ENCODE measurements around the gene REXO4. TPM values are rescaled to one million over a fixed set of nuclear protein-coding genes. Genes with fewer than 3 reads are reported as not detected.

Gene REXO4
- total and polyA plus RNA-seq, 2 of the 8 experiments (the other 6 are each of a cell fraction or from before 2014, with no cell fraction given) = 19.1 to 38.3 TPM

DNA sequence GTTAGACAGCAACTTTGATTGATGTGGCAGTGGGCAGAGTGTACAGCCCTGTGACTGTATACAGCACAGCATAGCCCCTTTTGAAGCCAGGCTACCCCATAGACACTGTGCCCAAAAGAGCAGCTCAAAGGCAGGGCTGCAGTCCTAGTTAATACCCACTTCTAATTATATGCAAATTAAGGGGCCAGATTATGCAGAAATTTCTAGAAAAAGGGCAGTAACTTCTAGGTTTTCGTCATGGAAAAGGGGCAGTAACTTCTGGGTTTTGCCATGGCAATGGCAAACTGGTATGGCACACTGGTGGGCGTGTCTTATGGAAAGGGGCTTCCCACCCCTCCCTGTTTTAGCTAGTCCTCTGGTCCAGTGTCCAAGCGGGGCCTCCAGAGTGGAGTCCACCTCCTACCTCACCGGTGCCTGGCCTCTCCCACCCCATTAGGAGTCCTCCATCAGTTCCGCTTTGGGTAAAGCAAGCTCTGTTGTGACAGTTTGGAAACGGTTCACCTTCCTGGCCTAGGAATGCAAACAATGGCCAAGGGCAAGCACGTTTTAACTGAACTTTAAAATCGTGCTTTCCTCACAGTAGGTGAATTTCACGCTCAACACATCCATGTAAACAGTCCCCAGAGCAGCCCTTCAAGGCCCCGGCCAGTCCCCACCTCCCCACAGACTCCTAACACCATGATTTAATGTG, 10.0 kb upstream of the REXO4 start:
- Histone ChIP-seq H2BK20ac (ENCODE audit: low read length) (peak overlapping the region; percentile 43; the same call in 1 of the 2 replicates), H3K4me1 (replicated peaks in 1 of 4; ENCODE audit: control insufficient read depth in 3 of 4, insufficient read depth in 4 of 4, low read length in 3 of 4) (peaks cover 0 to 4% (median under 1%) of the 10 kb centered on the region in 4 experiments; a peak in 3 of 7 replicates), H3K36me3 (ENCODE audit: control insufficient read depth in 2 of 4, insufficient read depth in 4 of 4, low read length in 3 of 4) (no peaks in the 10 kb centered on the region), H3K79me2 (ENCODE audit: control insufficient read depth in 1 of 2, insufficient read depth in 2 of 2, low read length in 2 of 2) (no peaks in the 10 kb centered on the region), H4K20me1 (replicated peaks in 1 of 2; ENCODE audit: control insufficient read depth in 1 of 2, insufficient read depth in 2 of 2, low read length in 2 of 2) (no peaks in the 10 kb centered on the region), H3K4me3 (ENCODE audit: extremely low read depth in 1 of 4, insufficient read depth in 2 of 4, low read depth in 3 of 4, low read length in 4 of 4) (peak overlapping the region; percentile 31 to 65 (median 42)), H3K14ac (ENCODE audit: insufficient read length) (no peak overlapping the region), H3K79me1 (ENCODE audit: low read depth, low read length) (no peaks in the 10 kb centered on the region), H2BK120ac (replicated peaks; ENCODE audit: low read depth, low read length) (no peak overlapping the region), H4K91ac (replicated peaks; ENCODE audit: insufficient read length, low read length) (peak overlapping the region; percentile 78), H3K4me2 (ENCODE audit: insufficient read depth in 1 of 2, low read depth in 2 of 2, low read length in 2 of 2) (peak overlapping the region; percentile 63 to 90), H3K4ac (replicated peaks; ENCODE audit: insufficient read length, low read depth, low read length) (peak overlapping the region; percentile 17), H2BK5ac (ENCODE audit: low read depth, low read length) (no peak overlapping the region), H3K27ac (ENCODE audit: low read depth, low read length) (no peak overlapping the region), H3K9me3 (ENCODE audit: insufficient read depth in 2 of 2, low read depth in 1 of 2, low read length in 1 of 2) (no peaks in the 10 kb centered on the region), H3K23ac (ENCODE audit: insufficient read length) (no peak overlapping the region), H3K56ac (replicated peaks; ENCODE audit: insufficient read length, low read depth, low read length) (no peak overlapping the region), H4K8ac (ENCODE audit: extremely low read depth, insufficient read depth, low read length) (no peak overlapping the region), H2AFZ (ENCODE audit: low read length) (no peak overlapping the region), H2BK12ac (ENCODE audit: low read depth, low read length) (no peak overlapping the region), H3K9ac (replicated peaks in 1 of 4; ENCODE audit: extremely low read depth in 1 of 4, low read depth in 3 of 4, low read length in 3 of 4) (peak overlapping the region in 1 of 4 experiments; percentile 16; a peak in 1 of 7 replicates), H3K23me2 (ENCODE audit: low read depth, low read length) (peaks cover 7% of the 10 kb centered on the region; the same call in 1 of the 2 replicates), H2BK15ac (ENCODE audit: low read length) (no peak overlapping the region), H2AK5ac (ENCODE audit: low read depth, low read length) (no peak overlapping the region), H3K18ac (ENCODE audit: extremely low read depth, low read length) (peak overlapping the region; percentile 32), H3K27me3 (replicated peaks in 1 of 4; ENCODE audit: control insufficient read depth in 3 of 4, extremely low read depth in 1 of 4, insufficient read depth in 3 of 4, low read length in 3 of 4) (peaks cover 0 to 11% (median 4%) of the 10 kb centered on the region in 4 experiments; a peak in 5 of 7 replicates), H4K5ac (ENCODE audit: insufficient read length, low read depth, low read length) (no peak overlapping the region)
- no peak for TF ChIP-seq KDM4A (IDR thresholded peaks at IDR 0.05; ENCODE audit: low read depth, low read length, severe bottlenecking)
- TF ChIP-seq KDM5A (IDR thresholded peaks at IDR 0.05; ENCODE audit: low read length) = no peak
- no peak for TF ChIP-seq BRCA1 (IDR thresholded peaks at IDR 0.05; ENCODE audit: low read depth, low read length)
- TF ChIP-seq NANOG (IDR thresholded peaks at IDR 0.05; ENCODE audit: insufficient read depth, low read depth, low read length, poor library complexity, severe bottlenecking) = no peak
- no peak for TF ChIP-seq POLR2AphosphoS5 (IDR thresholded peaks at IDR 0.05; ENCODE audit: low read depth, low read length)
- TF ChIP-seq CREB1 (IDR thresholded peaks at IDR 0.05) = no peak
- no peak for TF ChIP-seq JUN (IDR thresholded peaks at IDR 0.05; ENCODE audit: low read depth, low read length)
- TF ChIP-seq GABPA (IDR thresholded peaks at IDR 0.05; ENCODE audit: borderline replicate concordance, insufficient read depth, low read length) = no peak
- TF ChIP-seq RFX5 (IDR thresholded peaks at IDR 0.05; ENCODE audit: borderline replicate concordance, low read depth, low read length) = no peak
- TF ChIP-seq SUZ12 (IDR thresholded peaks at IDR 0.05; ENCODE audit: low read length) = no peak
- TF ChIP-seq BACH1 (IDR thresholded peaks at IDR 0.05; ENCODE audit: low read length) = no peak
- 50% methylated on average over 10 of the region's 10 CpGs; no CpG with 5 or more reads in 1 of the 2 experiments for WGBS, 2 experiments (ENCODE audit: extremely low coverage in 1 of 2, insufficient coverage in 1 of 2, insufficient read length in 1 of 2, insufficient replicate concordance in 2 of 2, low coverage in 1 of 2, low lambda C conversion rate in 2 of 2, missing lambda C conversion rate in 1 of 2)
- DNase-seq (ENCODE audit: low read depth in 1 of 2, low spot score in 2 of 2) = no peak
- peak; percentile 78 for FAIRE-seq
- CTCF ChIA-PET (ENCODE audit: partially characterized antibody) = interaction anchor here (0.6 to 1.2 kb wide), 3 partner anchors 11 to 254 kb away, joined by 3 to 4 read pairs (median 3); no protein-coding TSS in a partner anchor
- POLR2A ChIA-PET (ENCODE audit: partially characterized antibody) = interaction anchor here (0.8 to 1.9 kb wide), 8 partner anchors 9 to 78 kb away, joined by 3 to 19 read pairs (median 6); partner anchors contain the start of genes CACFD1 and REXO4

Data from H1 (cell line).